Measurements from ENCODE around the gene PNRC2. TPM values are rescaled to one million over a fixed set of nuclear protein-coding genes. Genes with fewer than 3 reads are reported as not detected.

Gene PNRC2
- total RNA-seq, 4 donors from 2014 or later = 73.2 to 88.5 (median 77.5) TPM

GRCh38 chr1:23928789-23929188, 30.8 kb upstream of the PNRC2 start:
- H3K4me3 ChIP-seq = no peak overlapping the region
- H3K27me3 ChIP-seq = no peaks in the 10 kb centered on the region
- no peaks in the 10 kb centered on the region for H3K9me3 ChIP-seq
- no peak overlapping the region for H3K27ac ChIP-seq
- no peak for DNase-seq (ENCODE audit: low spot score in 2 of 2)
- no peaks in the 10 kb centered on the region for H3K36me3 ChIP-seq
- TF ChIP-seq EP300 (IDR thresholded peaks at IDR 0.05) (no peak), POLR2A (IDR thresholded peaks at IDR 0.05) (no peak)
- TF ChIP-seq, protein P1, sequence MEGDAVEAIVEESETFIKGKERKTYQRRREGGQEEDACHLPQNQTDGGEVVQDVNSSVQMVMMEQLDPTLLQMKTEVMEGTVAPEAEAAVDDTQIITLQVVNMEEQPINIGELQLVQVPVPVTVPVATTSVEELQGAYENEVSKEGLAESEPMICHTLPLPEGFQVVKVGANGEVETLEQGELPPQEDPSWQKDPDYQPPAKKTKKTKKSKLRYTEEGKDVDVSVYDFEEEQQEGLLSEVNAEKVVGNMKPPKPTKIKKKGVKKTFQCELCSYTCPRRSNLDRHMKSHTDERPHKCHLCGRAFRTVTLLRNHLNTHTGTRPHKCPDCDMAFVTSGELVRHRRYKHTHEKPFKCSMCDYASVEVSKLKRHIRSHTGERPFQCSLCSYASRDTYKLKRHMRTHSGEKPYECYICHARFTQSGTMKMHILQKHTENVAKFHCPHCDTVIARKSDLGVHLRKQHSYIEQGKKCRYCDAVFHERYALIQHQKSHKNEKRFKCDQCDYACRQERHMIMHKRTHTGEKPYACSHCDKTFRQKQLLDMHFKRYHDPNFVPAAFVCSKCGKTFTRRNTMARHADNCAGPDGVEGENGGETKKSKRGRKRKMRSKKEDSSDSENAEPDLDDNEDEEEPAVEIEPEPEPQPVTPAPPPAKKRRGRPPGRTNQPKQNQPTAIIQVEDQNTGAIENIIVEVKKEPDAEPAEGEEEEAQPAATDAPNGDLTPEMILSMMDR (IDR thresholded peaks at IDR 0.05) = no peak
- WGBS, 2 donors = 80 to 84% methylated on average over 4 of the region's 4 CpGs
- no peaks in the 10 kb centered on the region for H3K4me1 ChIP-seq

DNA sequence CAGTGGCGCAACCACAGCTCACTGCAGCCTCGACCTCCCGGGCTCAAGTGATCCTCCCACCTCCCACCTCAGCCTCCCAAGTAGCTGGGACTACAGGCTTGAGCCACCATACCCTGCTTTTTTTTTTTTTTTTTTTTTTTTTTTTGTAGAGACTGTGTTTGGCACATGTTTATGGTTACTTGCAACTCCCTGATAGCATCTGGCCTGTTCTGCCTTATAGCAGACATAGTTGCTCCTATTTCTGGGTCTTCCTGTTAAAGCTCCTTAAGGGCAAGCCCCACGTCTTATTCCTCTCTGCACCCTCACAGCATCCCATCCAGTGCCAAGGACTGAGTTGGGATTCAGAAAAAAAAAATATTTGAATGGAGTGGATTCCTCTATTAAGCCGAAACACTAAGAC, 29.4 kb upstream of the PNRC2 start:
- DNase-seq (ENCODE audit: low spot score in 2 of 2) = no peak
- Histone ChIP-seq H3K9me3 (no peaks in the 10 kb centered on the region), H3K27ac (no peak overlapping the region), H3K4me1 (no peaks in the 10 kb centered on the region), H3K4me3 (no peak overlapping the region), H3K27me3 (no peaks in the 10 kb centered on the region), H3K36me3 (no peaks in the 10 kb centered on the region)
- TF ChIP-seq, protein P1 (IDR thresholded peaks at IDR 0.05) = no peak
- TF ChIP-seq EP300 (IDR thresholded peaks at IDR 0.05) = no peak
- no peak for TF ChIP-seq POLR2A (IDR thresholded peaks at IDR 0.05)
- WGBS, 2 donors = 89 to 90% methylated on average over 5 of the region's 5 CpGs

DNA sequence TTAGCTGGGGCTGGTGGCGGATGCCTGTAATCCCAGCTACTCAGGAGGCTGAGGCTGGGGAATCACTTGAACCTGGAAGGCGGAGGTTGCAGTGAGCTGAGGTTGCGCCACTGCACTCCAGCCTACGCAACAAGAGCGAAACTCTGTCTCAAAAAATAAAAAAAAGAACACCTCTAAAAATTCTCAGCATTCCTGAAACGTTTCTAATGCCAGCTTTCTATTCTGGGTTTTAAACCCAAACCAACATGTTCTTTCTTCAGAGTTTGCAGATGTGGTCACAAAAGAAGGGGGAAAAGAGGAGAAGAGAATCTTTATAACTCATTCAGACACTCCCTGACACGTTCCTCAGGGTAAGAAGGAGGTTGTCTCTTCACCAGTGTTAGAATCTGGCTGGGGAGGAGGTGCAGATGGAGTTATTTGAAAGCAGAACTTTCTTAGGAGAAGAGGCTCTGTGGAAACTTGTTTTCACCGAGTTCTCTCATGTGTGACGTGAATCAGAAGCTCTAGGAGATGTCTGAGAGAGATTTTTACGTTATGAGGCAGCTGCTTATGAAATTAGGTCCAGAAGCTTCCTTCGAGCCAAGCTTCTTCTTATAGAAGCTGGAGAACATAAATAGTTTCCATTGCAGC, 28.7 kb upstream of the PNRC2 start:
- Histone ChIP-seq H3K36me3 (no peaks in the 10 kb centered on the region), H3K4me1 (no peaks in the 10 kb centered on the region), H3K9me3 (no peaks in the 10 kb centered on the region), H3K4me3 (no peak overlapping the region), H3K27ac (peak overlapping the region in 2 of 4 donors; percentile 18 to 40), H3K27me3 (no peaks in the 10 kb centered on the region)
- no peak for DNase-seq (ENCODE audit: low spot score in 2 of 2)
- 39 to 43% methylated on average over 11 of the region's 11 CpGs for WGBS, 2 donors
- TF ChIP-seq EP300 (IDR thresholded peaks at IDR 0.05) = no peak
- TF ChIP-seq, protein P1 (IDR thresholded peaks at IDR 0.05) = no peak
- no peak for TF ChIP-seq POLR2A (IDR thresholded peaks at IDR 0.05)

DNA sequence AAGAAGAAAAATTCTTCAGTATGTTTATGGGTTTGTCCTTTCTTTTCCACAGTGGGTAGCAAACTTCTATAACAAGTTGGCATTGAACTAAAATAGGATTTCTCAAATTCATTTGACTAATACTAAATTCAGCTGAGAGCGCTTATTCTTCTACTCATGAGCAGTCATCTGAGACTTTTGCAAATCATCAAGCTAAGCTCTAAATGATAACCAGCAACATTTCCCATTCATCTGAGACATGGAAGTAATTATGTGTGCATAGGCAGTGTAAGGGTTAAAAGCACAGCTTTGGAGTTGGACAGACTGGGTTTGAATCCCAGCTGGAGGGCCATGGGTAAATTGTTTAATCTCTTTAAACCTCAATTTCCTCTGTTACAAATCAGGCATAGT, 28.1 kb upstream of the PNRC2 start:
- H3K27ac ChIP-seq = peak overlapping the region in 1 of 4 donors; percentile 40
- no peak overlapping the region for H3K4me3 ChIP-seq
- WGBS, 2 donors = 74 to 85% methylated on average over 1 of the region's 1 CpG
- H3K36me3 ChIP-seq = no peaks in the 10 kb centered on the region
- no peak for DNase-seq (ENCODE audit: low spot score in 2 of 2)
- H3K9me3 ChIP-seq = no peaks in the 10 kb centered on the region
- no peaks in the 10 kb centered on the region for H3K4me1 ChIP-seq
- TF ChIP-seq POLR2A (IDR thresholded peaks at IDR 0.05) = no peak
- TF ChIP-seq EP300 (IDR thresholded peaks at IDR 0.05) = no peak
- TF ChIP-seq, protein P1 (IDR thresholded peaks at IDR 0.05) = no peak
- H3K27me3 ChIP-seq = no peaks in the 10 kb centered on the region

GRCh38 chr1:23936481-23937176, 23.0 kb upstream of the PNRC2 start:
- no peak for DNase-seq (ENCODE audit: low spot score in 2 of 2)
- no peaks in the 10 kb centered on the region for H3K9me3 ChIP-seq
- H3K27me3 ChIP-seq = no peaks in the 10 kb centered on the region
- H3K4me3 ChIP-seq = no peak overlapping the region
- H3K4me1 ChIP-seq = no peaks in the 10 kb centered on the region
- TF ChIP-seq EP300 (IDR thresholded peaks at IDR 0.05) (no peak), POLR2A (IDR thresholded peaks at IDR 0.05) (no peak)
- TF ChIP-seq, protein P1 (IDR thresholded peaks at IDR 0.05) = no peak
- H3K27ac ChIP-seq = no peak overlapping the region
- WGBS, 2 donors = 19 to 33% methylated on average over 6 of the region's 6 CpGs
- H3K36me3 ChIP-seq = no peaks in the 10 kb centered on the region

All from tibial nerve (tissue), 4 donors.